Stimulated activated CD4-positive, alpha-beta T cell treated with anti-CD3 and anti-CD28 coated beads, Interleukin-4, amount 100 ng/mL, for 48 hours (primary cell): ENCODE results near the gene RBL1.
A peak's percentile ranks its signal among the peaks of the same experiment; 100 is the strongest.
"Not testable (repeated sequence)": the region's sequence is repeated elsewhere in the genome, so short reads cannot be mapped to it uniquely, and the experiment has no call there.

Experiments used
- DNase-seq, 2 donors: peaks; one replicate each; pipeline ENCODE4 v3.0.0-alpha.2; 2020; ENCODE audit warnings: low read depth in 2 of 2

RBL1 gene, protein sequence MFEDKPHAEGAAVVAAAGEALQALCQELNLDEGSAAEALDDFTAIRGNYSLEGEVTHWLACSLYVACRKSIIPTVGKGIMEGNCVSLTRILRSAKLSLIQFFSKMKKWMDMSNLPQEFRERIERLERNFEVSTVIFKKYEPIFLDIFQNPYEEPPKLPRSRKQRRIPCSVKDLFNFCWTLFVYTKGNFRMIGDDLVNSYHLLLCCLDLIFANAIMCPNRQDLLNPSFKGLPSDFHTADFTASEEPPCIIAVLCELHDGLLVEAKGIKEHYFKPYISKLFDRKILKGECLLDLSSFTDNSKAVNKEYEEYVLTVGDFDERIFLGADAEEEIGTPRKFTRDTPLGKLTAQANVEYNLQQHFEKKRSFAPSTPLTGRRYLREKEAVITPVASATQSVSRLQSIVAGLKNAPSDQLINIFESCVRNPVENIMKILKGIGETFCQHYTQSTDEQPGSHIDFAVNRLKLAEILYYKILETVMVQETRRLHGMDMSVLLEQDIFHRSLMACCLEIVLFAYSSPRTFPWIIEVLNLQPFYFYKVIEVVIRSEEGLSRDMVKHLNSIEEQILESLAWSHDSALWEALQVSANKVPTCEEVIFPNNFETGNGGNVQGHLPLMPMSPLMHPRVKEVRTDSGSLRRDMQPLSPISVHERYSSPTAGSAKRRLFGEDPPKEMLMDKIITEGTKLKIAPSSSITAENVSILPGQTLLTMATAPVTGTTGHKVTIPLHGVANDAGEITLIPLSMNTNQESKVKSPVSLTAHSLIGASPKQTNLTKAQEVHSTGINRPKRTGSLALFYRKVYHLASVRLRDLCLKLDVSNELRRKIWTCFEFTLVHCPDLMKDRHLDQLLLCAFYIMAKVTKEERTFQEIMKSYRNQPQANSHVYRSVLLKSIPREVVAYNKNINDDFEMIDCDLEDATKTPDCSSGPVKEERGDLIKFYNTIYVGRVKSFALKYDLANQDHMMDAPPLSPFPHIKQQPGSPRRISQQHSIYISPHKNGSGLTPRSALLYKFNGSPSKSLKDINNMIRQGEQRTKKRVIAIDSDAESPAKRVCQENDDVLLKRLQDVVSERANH

DNA sequence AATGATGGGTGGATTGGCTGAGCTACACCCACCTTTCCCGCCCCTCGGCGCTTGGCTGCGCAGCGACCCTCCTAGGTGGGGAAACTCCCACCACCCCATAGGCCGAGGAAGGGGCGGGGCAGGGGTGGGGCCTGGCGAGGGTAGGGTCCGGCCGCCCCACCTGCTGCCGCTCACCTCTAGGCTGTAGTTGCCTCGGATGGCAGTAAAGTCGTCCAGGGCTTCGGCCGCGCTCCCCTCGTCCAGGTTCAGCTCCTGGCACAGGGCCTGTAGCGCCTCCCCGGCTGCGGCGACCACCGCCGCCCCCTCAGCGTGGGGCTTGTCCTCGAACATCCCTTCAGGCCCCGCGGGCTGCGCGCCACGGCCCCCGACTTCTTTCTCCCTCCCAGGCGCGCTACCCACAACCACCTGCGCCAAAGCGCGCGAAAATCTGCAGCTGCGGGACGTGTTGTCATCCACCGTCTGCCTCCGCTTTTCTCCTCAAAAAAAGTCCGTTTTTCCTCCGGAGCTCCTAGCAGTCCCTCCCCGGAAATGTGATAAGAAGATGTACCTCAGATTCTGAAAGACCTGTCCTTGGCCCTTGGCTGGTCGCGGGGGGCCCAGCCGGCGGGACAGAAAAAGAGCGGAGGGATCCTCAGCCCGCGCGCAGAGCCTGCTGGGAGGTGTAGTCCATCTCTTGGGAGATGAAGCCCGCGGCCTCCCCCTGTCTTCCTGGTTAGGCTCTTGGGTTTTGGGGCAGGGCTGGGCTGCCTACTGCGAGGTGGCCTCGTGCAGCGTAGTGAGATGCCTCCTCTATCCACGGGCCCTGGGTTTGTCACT lies at the start of gene RBL1:
Gene RBL1 (minus strand): TSS at position 399 of the 816 bp plus-strand sequence. CDS start 69 bp downstream, at position 330.
- peak; percentile 82 to 84 for DNase-seq

DNA sequence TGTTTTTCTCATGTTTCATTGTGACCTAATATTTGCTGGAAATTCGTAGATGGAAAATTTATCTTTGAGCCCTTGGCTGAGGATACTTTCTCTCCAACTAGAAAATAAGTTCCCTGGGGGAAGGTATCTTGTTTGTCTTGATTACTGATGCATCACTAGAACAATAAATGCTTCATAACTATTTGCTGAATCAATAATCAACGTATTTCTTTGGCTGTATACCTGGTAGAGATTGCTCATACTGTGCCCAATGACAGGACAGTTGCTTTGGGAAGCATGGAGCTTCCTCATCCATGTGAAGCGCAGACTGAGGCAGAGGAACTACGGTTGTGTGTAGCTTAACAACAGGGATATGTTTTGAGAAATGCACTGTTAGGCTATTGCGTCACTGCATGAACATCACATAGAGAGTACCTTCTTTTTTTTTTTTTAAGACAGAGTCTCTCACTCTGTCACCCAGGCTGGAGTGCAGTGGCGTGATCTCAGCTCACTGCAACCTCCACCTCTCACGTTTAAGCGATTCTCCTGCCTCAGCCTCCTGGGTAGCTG lies 49.1 kb upstream of the RBL1 start:
- no peak for DNase-seq

DNA sequence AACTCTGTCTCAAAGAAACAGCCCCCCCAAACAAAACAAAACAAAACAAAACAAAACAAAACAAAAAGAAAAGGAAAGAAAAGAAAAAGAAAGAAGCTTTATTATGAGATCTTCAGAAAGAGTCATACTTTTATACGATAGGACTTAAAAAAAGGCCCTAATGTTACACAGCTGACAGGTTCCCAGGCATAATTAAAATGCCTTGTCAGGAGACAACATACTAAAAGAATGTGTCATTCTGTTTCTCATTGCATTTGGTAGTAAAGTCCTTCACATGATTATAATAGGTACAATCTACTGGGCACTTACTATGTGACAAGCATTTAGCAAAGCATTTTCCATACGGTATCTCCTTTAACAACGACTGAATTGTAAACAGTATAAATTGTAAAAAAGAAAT lies 46.9 kb upstream of the RBL1 start:
- no peak for DNase-seq

DNA sequence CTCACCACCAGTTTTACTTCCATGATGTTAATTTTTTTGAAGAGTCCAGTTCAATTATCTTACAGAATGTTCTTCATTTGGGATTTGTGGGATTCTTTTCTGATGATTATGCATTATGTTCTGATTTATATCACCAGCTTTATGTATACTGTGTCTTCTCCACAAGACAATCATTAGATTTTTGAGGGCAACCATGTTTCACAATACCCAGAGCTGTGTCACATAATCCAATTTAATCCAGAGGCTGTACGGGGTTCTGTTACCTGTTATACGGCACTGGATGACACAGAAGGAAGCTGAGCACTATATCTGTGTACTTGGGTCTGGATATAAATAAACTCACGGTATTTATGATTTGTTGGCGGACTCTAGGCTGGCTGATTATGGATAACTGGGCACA lies 41.8 kb upstream of the RBL1 start:
- no peak for DNase-seq

DNA sequence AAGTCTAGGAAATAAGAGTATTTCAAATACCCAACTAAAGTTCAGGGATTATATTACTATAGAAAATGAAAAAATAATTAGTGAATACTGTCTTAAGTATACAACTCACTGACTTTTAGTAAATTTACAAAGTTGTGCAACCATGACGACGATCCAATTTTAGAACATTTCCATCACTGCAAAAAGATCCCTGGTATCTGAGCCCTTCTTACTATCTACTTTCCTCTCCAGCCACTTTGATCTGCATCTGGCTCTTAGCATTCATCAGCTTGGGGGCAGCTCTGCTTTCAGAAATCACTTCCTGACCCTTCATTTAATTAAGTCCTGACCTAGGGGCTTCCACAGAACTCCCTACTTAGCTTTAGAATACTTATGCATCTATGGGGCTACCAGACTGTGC lies 38.2 kb upstream of the RBL1 start:
- DNase-seq: no peak

DNA sequence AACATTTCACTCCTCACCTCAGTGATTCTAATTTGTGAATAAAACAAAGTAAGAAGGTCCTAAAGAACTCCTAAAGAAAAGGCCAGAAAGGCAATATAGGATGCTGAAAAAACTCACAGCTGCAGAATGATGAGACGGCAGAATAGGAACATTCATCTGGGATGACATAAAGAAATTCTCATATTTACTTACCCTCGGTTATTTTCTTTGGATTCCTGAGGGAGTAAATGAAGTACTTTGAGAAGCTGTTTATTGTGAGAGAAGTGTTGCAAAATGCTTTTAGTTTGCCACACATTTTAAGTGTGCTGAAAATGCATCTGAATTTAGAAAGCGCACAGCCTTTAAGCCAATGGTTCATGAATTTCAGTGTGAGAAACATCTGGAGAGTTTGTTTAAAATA lies 35.7 kb upstream of the RBL1 start:
- DNase-seq: no peak

DNA sequence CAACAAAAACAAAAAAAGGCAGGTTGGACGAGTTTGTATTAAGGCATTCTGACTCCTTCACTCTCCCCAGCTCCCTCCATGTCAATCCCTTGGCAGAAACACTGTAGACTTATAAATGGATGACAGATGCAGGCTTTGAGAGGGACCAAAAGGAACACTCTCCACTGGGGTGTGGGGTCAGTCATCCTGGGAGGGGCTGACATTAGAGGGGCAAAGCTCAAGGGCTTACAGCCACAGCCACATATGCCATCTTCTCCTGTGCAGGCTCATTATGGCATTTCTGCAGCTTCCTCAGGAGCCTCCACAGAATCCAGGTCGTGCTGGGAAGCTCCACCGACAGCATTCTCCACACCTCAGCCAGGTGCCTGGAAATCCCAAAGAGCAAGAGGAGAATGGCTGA lies 33.0 kb upstream of the RBL1 start:
- DNase-seq: no peak

DNA sequence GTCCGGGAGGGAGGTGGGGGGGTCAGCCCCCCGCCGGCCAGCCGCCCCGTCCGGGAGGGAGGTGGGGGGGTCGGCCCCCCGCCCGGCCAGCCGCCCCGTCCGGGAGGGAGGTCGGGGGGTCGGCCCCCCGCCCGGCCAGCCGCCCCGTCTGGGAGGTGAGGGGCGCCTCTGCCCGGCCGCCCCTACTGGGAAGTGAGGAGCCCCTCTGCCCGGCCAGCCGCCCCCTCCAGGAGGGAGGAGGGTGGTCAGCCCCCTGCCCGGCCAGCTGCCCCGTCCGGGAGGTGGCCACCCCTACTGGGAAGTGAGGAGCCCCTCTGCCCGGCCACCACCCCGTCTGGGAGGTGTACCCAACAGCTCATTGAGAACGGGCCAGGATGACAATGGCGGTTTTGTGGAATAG lies 30.5 kb upstream of the RBL1 start:
- not testable (repeated sequence) for DNase-seq

DNA sequence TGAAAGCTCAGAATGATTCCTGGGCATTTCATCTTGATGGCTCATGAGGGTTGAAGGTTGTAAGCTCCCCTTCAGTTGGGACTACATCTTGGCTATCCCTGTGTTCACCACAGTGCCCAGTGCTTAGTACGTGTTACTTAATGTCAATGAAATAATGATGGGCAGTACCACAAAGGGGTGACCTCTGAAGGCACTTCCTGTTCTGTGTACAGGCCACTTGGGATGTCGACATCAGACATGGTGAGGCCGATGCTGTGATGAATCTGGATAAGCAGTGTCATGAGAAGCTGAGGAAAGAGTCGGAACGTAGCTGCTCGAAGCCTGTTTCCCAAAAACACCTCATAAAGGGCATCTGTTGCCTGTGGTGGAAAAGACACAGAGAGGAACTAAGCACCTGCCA lies 27.6 kb upstream of the RBL1 start:
- DNase-seq: no peak

DNA sequence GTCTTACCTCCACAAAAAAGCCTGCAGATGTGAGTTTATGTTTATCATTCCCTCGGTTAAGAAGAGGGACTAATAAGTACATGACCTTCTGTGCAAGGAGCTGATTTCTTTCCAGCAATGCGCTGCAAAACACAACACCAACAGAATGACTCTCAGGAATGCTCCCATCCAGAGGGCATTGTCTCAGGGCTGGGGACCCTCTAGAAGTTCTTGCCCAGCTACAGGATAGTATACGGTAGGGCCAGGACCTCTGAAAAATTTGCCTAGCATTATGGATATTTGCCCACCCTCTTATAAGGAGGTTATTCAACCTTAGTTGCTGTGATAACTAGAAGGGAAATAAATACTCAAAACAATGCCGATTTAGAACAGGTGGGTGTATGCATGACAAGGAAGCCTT lies 24.7 kb upstream of the RBL1 start:
- DNase-seq: no peak

DNA sequence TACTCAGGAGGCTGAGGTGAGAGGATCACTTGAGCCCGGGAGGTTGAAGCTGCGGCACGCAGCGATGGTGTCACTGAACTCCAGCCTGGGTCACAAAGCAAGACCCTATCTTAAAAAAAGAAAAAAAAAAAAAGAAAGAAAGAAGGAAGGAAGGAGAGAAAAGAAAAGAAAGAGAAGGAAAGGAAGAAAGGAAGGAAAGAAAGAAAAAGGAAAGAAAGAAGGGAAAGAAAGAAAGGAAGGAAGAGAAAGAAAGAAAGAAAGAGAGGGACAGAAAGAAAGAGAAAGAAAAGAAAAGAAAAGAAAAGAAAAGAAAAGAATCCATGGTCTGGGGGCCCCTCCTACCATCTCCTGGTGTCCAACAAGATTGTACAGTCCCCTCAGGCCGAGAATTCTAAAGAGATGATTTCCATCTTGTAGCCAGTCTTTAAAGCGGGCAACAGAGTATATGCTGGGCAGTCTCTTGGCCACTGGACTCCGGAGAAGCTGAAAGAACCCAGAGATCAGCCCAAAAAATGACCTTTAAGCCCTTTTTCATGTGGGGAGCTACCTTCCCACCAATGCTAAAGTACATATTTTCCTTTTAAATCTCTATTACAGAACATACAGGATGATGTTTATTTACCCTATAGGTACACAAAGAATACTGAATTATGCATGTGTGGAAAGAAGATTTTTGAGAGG lies 23.7 kb upstream of the RBL1 start:
- DNase-seq: no peak

DNA sequence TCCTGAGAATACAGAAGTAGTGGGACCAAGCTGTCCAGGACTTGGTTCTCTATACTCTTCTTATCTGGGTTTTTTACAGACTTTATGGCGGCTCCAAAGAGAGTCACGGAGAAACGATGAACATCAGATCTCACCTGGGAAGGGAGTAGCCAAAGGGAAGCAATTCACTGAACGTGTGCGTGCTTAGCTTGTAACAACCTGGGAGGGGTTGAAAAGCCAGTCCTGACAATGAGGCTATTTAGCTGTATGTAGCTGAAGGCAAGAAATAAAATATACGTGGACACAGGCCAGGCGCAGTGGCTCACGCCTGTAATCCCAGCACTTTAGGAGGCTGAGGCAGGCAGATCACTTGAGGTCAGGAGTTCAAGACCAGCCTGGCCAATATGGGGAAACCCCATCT lies 18.2 kb upstream of the RBL1 start:
- DNase-seq: no peak

DNA sequence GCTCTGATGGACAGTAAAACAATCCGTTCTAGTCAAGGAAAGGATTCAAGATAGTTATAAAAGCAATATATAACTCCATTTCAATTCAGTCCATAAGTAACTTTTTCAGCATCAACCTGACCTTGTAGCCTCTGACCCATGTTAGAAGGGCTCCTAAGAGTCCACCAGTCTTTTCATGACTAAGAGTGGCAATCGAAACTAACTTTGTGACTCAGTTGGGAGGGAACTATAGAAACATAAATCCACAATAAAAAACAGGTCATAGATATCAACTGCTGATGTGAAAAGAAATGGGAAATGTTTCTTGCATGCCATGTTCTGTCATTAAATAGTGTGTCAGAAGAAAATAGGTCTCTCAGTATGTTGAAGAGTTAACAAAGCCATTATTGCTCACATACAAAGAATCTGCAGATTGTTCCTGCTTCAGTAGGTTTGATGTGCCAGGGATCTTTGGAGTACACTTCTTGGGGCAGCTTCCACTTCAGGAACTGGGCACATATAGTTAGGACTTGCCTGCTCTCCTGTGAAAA lies 16.2 kb upstream of the RBL1 start:
- no peak for DNase-seq

DNA sequence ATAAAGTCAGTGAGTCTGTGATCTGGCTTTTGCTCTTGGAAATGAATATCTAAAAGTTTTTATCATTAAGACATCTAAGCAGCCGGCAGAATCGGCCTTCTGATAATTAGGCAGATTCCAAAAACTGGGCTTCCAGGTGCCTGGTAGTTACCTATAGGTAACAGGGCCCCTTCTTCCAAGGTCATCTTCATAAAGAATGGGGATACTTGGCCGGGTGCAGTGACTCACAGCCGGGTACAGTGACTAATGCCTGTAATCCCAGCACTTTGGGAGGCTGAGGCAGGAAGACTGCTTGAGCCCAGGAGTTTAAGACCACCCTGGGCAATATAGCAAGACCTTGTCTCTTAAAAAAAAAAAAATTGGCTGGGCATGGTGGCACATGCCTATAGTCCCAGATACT lies 12.9 kb upstream of the RBL1 start:
- DNase-seq: no peak

DNA sequence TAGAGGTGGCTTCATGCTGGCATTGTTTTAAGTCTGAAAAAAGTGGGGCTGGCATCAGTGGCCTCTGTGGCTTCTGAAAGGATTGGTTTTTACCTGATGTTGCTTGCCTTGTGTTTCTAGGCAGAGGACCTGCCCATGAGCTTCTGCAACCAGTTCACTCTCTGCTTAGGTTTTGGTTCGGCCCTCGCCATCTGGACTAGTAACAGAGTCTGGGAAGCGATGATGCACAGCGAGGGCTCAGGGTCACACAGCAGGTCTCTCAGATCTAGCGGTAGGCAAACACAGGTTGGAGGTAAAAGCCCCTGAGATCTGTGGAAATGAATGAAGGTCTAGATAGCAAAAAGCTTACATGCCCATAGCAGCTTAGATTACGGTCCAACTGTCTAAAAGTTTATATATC lies 6.8 kb upstream of the RBL1 start:
- DNase-seq: no peak

DNA sequence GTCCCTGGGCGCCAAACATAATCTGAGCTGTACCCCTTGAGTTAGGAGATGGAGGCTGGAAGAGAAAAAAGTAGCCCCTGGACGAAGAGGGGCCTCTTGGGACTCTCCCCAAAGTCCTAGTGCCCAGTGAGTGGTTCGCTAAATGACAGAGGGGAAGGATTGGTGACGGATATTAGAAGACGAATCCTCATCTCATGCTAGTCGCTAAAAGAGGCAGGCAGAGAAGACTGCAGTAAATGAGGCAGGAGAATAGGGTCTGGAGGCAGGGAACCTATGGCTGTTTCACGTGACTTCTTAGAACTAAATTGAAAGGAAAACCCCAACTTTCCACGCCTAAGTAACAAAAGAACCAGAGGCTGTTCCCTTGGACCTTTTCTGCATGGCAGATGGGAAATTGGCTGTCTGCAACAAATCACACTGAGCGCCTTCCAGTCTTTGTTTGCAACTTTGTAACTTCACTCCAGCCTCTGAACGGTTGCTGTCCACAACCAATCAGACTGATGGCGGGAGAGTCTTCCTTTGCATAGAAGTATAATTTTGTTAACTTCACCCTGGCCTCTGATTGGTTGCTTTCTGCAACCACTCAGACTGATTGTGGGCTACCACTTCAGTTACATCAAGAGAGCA lies 731 bp upstream of the RBL1 start:
- DNase-seq: no peak

DNA sequence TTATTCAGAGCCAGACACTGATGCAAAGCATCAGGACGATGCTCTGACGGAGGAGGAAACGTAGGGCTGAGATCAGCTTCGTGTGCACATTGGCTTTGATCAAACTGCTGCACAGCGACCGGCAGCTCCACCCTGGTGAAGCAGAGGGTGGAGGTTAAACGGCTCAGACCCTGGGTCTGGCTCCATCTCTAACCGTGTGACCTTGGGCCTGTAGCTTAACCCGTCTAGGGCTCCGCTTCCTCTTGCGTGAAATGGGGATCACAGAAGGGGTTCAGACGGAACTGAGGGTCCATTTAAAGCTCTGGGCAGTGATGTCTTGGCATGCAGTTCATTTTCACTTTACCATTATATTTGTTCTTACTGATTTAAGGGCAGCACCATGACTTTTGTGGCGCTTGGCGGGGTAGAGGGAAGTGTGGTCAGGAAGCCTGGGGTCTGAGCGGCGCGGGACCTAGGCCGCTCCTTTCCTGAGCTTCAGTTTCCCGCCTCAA lies 644 bp downstream of the RBL1 start:
- peak; percentile 23 to 25 for DNase-seq

DNA sequence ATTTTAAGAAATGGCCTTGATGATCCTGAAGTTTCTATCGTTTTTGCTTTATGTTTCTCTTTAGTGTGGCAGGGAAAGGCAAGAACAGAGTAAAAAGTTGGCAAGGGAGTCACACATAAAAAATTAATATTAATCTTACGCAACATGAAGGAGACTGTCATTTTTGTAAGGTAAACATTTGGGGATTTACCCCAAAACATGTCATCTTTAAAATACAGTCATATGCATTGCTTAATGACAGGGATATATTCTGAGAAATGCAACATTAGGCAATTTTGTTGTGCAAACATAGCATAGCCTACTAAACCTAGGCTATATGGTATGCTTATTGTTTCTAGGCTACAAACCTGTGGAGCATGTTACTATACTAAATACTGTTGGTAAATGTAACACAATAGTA lies 5.4 kb downstream of the RBL1 start:
- no peak for DNase-seq

DNA sequence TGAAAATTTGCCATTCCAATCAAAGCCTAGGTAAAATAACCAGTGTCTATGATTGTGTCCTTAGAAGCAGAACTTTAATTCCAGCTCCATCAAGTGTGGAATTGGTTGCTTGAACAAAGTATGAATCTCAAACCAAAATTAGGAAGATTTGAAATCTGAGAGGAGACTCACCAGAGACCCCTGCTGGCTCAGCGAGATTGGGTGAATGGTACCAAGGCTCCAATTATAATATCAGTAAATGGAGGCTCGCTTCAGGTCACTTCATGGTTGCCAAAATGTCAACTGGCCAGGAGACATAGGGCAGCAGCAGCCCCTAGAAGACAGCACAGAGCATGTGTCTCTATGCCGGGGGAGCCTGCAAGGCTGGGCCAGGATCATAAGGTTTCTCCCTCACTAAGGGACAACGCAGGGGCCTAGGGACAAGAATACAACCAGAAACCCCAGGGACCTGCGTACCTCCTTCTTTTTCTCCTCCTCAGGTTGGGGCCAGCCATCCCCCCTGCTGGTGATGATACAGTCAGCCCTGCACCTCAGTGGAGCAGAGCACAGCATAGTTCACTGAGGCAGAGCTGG lies 14.0 kb downstream of the RBL1 start:
- no peak for DNase-seq

DNA sequence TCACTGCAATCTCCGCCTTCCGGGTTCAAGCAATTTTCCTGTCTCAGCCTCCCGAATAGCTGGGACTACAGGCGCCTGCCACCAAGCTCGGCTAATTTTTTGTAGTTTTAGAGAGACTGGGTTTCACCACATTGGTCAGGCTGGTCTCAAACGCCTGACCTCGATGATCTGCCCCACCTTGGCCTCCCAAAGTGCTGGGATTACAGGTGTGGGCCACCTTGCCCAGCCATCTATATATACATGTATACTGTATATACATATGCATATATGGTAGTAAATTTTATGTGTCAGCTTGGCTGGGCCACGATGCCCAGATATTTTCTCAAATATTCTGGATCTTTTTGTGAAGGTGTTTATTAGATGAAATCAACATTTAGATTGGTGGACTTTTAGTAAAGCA lies 18.8 kb downstream of the RBL1 start:
- no peak for DNase-seq
